Ramos (cell line): ENCODE measurements around the gene TMPRSS2.

Experiments
- in situ Hi-C: fragments of 300-500 bp; cut with MboI; formaldehyde crosslinking; loops from one replicate; pipeline ENCODE4 v1.14.3; 2022; ENCODE audit warnings: low sequenced_read_pairs; ENCODE audit not compliant: unreplicated experiment

Gene TMPRSS2

DNA sequence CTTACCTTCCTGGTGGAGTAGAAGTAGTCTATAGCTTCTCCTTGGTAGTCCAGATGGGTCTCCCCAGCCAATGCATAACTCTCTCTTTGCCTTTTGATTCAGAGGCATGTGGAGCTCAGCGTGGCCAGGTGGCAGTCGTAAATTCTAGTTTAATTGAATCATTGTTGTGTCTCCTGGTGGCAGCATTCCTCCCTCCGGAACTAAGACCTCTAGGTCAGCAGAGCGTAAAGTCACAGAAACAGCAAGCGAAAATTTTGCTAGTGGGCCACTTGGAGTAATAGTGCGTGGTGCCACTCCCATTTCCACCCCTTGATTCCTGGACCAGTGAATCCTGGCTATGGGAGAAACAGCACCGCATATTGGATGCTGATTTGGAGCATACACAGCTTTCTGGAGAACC lies 3.9 kb upstream of the TMPRSS2 start:
- in situ Hi-C loops: no loop called here

- in situ Hi-C loops: no loop called here
These were observed 2.5 kb upstream of the TMPRSS2 start for GRCh38 chr21:41510500-41510899.

DNA sequence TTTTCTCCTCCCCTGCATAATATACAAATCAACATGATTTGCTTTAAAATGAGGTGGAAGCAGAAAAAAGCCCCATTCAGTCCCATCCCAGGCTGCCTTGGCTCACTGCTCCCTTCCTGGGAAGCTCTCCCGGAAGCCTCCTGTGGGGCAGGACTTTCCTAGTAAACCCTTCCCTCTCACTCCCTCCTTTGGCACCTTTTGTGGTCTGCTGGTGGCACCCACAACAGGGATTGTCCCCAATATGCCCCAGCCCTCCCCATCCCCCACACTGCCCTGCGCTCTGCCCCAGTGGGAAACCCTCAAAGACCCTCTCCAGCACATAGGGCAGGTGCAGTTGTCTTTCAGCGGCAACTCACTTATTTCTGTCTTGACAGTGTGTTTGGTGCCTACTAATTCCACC lies 1.8 kb upstream of the TMPRSS2 start:
- in situ Hi-C loops: no loop called here

GRCh38 chr21:41509145-41509496 lies 1.2 kb upstream of the TMPRSS2 start:
- in situ Hi-C loops: no loop called here

GRCh38 chr21:41508415-41509144 lies 622 bp upstream of the TMPRSS2 start:
- in situ Hi-C loops: no loop called here

- in situ Hi-C loops: no loop called here
These were observed 1.1 kb downstream of the TMPRSS2 start for GRCh38 chr21:41506611-41507520.

DNA sequence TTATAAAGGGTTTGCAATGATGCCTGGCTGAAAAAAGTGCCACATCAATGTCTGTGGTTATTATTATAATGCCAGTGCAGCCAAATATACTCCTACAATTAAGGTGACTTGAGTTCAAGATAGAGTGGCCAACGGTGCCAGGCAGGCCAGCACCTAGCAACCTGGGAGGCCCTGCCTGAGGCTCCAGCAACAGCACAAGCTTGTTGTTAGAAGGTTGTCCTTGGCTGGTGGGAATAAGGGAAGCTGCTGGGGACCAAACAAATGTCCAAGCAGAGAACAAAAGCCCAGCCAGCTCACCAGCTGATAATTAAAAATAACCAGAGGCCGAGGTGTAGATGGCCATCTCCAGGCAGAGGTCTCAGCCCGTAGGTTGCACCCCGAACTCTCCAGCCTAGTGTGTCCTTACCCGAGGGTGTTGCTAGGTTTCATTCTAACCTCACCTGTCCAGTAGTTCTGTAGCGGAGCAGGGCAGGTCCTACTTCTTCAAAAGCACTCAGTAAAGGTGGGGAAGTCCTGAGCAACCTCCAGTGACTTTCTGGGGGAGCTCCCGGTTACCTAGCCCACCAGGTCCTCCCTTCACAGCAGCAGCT lies 1.9 kb downstream of the TMPRSS2 start:
- in situ Hi-C loops: no loop called here

GRCh38 chr21:41504030-41504429 lies 3.9 kb downstream of the TMPRSS2 start:
- in situ Hi-C loops: no loop called here

- in situ Hi-C loops: no loop called here
These were observed 4.6 kb downstream of the TMPRSS2 start for GRCh38 chr21:41503331-41503730.

GRCh38 chr21:41501919-41502318 lies 6.0 kb downstream of the TMPRSS2 start:
- in situ Hi-C loops: no loop called here

DNA sequence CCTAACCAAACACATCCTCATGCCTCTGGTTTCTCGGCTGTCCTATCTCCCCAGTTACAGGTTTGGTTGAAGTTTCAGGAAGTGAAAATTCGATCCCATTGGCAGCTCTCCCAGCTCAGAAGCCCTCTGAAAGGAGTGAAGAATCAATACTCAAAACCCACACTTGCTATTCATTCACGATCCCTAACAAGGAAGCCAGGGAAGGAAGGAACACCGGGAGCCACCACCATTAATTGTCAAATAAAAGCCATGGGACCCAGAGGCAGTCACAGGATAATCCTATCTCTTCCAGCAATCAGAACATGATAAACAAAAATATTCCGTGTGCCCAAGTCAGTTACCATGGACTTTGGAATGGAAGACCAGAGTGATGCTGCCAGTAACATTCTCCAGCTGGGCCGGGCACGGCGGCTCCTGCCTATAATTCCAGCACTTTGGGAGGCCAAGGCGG lies 7.0 kb downstream of the TMPRSS2 start:
- in situ Hi-C loops: no loop called here

DNA sequence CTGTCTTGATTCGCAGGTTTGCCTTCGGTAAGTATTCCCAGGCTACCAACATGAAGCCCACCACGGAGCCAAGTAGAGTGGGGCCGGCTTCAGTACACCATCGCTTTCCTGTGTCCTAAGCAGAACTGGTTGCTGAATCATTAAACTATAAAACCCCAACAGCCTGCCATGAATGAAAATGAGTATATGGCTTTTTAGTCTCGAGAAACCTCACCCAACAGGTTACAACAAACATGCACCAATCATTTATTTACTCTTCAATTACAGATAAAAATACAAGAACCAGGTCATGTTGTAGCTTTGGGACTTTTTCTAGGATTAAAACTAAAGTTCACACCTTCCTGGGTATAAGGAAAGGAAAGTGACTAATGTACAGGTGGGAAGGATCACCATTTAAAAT lies 7.6 kb downstream of the TMPRSS2 start:
- in situ Hi-C loops: no loop called here

DNA sequence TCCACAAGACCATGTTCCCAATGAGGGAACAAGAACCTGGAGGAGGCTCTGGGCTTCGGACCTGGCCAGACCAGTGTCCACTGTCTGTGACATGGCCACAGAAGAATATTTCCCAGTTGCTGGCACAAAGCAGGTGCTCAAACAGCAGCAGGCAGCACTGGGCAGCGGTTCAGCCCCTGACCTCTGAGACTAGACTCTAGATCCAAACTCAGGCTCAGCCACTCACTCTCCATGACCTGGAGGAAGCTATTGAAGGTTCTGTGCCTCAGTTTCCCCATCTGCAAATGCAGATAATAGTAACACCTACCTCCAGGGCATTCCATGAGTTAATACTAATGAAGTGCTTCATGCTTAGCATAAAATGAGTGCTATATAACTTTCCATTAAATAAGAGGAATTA lies 8.0 kb downstream of the TMPRSS2 start:
- in situ Hi-C loops: no loop called here

DNA sequence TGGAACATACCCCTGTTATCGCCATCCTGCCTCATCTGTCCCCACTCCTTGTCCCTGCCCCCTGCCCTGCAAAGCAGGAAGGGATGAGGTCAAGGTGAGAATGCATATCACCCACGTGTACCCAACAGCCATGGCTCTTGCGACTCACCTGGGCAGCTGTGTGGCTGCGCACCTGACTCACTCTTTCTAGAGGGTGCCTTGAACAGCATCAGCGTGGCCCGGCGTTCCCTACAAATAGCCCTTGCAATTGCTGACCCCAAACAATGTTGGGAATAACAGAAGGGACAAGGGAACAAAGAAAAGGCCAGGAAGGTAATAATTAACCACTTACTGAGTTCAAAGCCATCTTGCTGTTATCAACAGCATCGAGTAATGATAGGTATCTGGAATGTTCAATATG lies 10.2 kb downstream of the TMPRSS2 start:
- in situ Hi-C loops: no loop called here

- in situ Hi-C loops: no loop called here
These were observed 10.9 kb downstream of the TMPRSS2 start for GRCh38 chr21:41497008-41497407.

GRCh38 chr21:41494242-41494641 lies 13.7 kb downstream of the TMPRSS2 start:
- in situ Hi-C loops: no loop called here

DNA sequence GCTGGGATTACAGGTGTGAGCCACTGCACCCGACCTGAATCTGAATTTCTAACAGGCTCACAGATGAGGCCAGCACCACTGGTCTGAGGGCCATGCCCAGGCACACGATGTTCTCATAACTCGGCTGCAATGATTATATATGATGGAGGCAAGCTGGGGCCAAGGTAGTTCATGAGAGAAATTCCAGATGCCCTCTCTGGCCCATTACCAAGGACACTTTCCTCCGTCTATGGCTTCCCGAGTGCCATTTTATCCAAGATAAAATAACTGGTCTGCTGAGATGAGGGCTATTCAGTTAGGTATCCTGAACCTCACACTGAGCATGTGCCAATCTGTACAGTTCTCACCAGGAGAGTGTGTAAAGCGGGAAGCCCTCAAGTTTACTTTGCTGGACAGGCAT lies 16.5 kb downstream of the TMPRSS2 start:
- in situ Hi-C loops: no loop called here

- in situ Hi-C loops: no loop called here
These were observed 17.6 kb downstream of the TMPRSS2 start for GRCh38 chr21:41490330-41490729.

DNA sequence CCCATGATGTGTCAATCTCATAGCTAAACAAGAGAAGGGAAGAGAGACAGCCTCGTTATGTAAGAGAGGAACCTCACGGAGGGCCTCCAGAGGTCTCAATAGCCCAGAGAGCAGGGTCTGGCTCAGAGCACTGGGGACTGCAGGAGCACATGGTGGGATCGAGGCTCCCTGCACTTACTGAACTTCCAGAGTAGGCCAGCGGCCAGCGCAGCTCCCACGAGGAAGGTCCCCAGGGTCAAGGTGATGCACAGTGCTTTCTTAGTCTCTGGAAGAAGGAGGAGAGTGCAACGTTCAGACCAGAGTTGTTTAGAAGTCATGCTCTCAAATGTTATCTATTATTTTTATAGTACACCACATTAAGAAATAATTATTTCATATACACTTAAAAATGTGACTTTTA lies 18.6 kb downstream of the TMPRSS2 start:
- in situ Hi-C loops: no loop called here

- in situ Hi-C loops: no loop called here
These were observed 19.9 kb downstream of the TMPRSS2 start for GRCh38 chr21:41488080-41488479.

GRCh38 chr21:41487082-41487481 lies 20.9 kb downstream of the TMPRSS2 start:
- in situ Hi-C loops: no loop called here
